ENCODE results near the gene CORO2B.
"Not testable (repeated sequence)": the region's sequence is repeated elsewhere in the genome, so short reads cannot be mapped to it uniquely, and the experiment has no call there.

Gene CORO2B

DNA sequence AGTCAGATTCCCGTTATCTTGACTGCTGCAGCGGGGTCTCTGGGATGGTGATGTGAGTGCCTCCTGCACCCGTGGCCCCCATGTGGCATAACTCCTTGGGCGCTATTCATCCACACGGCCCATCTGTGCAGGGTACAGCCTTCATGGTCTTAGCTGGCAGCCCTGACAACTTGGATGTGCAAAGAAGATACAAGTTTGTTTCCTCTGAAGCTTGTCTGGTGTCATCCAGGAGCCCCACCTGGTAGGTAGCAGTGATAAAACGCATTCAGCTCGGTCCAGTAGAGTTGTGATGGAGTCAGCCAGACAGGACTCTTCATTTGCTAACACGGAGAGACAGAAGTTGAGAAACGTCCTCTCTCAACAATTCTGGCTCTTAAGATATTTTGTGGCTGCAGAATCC lies 53.3 kb downstream of the CORO2B start:
- DNase-seq, result no peak

GRCh38 chr15:68633231-68634121 lies 54.7 kb downstream of the CORO2B start:
- DNase-seq, result no peak

- no peak for DNase-seq
These were observed 55.3 kb downstream of the CORO2B start for GRCh38 chr15:68634122-68634482.

DNA sequence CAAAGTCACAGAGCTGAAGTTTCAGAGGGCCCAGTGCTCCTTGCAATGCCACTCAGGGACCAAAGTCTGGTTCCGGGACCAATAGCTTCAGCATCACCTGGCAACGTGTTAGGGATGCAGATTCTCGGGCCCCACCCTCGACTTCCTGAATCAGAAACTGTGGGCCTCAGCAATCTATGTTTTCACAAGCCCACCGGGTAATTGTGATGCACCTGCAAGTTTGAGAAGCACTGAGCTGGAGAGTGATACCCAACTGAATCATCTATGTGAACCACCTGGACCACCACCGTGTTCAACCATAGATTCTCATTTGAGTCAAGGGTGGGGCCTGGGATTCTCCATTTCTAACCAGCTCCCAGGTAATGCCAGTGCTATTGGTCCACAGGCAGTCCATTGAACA lies 55.7 kb downstream of the CORO2B start:
- no peak for DNase-seq

GRCh38 chr15:68635141-68635540 lies 56.3 kb downstream of the CORO2B start:
- peak; percentile 54 for DNase-seq

- DNase-seq, result no peak
These were observed 57.5 kb downstream of the CORO2B start for GRCh38 chr15:68636256-68636655.

DNA sequence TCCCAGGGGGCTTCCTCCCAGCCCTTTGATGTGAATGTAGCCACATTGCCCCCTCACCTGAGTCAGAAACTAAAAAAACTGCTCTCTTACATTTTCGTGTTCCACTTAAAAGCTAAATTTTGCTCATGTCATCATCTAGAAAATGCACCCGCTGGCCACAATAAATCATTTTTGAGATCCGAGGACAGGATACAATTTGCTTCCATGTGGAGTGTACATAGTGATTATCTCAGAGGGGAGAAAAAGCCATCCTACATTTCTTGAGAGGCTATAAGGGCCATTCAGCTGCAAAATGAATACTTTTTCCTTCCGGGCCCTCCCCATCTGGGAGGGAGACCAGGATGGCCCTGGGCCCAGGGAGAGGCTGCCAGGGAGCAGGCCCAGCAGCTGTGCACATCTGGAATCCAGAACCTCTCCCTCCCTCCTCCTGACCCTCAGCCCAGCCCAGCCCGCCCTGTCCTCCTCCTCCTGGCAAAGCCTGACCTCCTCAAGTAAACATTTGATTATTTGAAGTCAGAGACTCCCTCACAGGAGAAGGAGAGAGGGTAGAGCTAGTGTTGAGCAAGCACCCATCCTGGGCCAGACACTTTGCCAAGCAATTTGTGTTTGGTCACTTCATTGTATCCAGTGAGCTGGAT lies 59.1 kb downstream of the CORO2B start:
- DNase-seq, result no peak

DNA sequence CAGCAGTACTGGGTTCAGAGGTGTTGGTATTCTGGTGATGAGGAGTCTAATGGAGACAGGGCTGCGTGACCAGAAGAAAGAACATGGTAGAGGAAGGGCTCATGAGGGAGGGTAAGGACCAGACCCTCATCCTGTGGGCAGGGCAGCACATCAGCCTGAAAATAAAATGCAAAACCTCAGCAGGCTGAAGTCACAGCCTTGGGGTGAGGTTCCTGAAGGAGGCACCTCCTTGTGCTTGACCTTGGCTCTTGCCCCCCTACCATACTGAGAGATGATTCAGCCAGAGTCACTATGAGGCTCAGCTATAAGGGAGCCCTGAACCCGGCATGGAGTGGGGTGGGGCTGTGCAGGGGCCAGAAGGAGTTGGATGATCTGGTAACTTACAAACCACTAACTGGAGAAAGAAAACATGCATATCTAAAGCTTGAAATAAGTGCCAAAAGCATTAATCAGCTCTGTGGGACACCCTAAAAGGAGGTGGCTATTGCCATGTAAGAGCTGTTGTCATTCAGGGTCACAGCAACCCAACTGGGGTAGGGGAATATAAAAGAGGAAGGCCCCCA lies 60.2 kb downstream of the CORO2B start:
- no peak for DNase-seq

DNA sequence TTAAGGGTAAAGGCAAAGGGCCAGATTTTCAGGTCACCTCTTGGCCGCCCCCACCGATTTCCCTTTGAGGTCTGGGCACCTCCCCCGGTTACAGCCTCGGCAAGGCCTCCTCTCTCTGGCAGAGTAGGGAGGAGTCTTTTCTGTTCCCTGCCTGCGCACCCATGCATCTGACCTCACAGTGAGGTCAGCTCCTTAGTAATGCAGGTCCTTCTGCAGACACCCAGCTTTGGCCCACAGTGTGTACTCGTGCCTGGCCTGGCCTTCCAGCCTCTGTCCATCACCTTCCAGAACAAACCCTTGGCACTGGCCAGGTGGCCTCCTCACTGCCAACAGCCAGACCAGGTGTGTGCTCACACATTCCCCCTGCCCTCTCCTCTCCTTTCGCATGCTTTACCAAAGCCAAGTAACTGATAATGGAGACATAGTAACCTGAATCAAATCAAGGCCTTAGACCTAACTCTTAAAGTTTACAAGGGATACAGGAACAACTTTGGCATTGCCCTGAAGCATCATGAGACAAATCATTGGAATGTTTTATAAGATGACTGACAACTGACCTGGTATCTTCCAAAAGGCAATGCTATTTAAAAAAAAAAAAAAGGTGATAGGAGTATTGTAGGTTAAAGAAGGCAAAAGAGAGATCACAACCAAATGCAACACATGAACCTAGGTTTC lies 61.3 kb downstream of the CORO2B start:
- peak; percentile 28 for DNase-seq

- no peak for DNase-seq
These were observed 62.1 kb downstream of the CORO2B start for GRCh38 chr15:68640791-68641331.

DNA sequence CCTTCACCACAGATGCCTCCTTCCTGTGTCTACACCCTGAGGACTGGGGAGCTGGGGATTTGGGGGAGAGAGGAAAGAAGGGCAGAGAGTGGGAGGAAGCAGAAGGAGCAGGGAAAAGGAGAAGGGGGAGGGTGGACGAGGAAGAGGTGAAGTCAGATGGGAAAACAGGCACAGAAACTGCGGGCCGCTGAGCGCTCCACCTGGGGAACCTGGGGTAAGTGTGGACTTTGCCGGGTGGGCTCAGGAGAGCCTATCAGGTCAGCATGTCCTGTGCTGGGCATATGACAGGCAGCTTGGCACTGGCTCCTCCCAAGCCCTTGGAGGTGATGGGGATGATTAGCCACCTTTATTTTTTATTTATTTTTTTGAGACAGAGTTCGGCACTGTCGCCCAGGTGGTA lies 62.6 kb downstream of the CORO2B start:
- no peak for DNase-seq

GRCh38 chr15:68642491-68642845 lies 63.7 kb downstream of the CORO2B start:
- no peak for DNase-seq

GRCh38 chr15:68643216-68643830 lies 64.5 kb downstream of the CORO2B start:
- DNase-seq, result no peak

- DNase-seq, result no peak
These were observed 65.5 kb downstream of the CORO2B start for GRCh38 chr15:68644083-68644904.

GRCh38 chr15:68644996-68645395 lies 66.2 kb downstream of the CORO2B start:
- DNase-seq, result no peak

- DNase-seq, result no peak
These were observed 67.4 kb downstream of the CORO2B start for GRCh38 chr15:68646156-68646555.

GRCh38 chr15:68646696-68647095 lies 67.9 kb downstream of the CORO2B start:
- DNase-seq, result no peak

- DNase-seq, result not testable (repeated sequence)
These were observed 68.6 kb downstream of the CORO2B start for GRCh38 chr15:68647361-68647760.

GRCh38 chr15:68650901-68651709 lies 72.3 kb downstream of the CORO2B start:
- DNase-seq, result peak; percentile 84

DNA sequence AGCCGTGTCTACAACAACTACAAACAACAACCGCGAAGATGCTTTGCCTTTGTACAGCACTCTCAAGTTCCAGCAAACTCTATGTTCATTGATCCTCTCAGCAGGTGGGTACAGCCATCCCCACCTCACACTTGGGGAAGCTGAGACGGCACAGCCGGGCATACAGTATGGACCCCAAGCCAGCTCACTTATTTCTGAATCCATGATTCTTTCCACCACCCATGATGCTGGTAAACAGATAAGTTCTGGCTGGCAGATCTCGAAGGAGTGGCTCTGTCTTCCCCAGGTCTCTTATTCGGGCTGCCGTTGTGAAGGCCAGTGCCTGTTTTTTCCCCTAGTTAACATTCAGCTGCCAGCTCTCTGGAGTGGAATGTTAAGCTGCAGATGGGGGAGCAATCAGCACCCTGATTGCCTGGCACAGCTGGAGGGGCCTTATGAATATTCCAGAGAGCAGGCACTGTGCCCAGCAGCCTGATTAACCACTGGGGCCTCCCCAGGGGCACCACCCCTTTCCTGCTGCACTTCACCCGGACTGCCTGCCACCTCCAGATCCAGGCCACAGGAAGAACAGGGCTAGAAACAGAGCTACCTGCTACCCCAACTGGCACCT lies 73.2 kb downstream of the CORO2B start:
- no peak for DNase-seq

All from RPMI8226 (cell line).